ENCODE measurements around the gene TMEM150C.
"Not testable (repeated sequence)": the region's sequence is repeated elsewhere in the genome, so short reads cannot be mapped to it uniquely, and the experiment has no call there.

TMEM150C gene

DNA sequence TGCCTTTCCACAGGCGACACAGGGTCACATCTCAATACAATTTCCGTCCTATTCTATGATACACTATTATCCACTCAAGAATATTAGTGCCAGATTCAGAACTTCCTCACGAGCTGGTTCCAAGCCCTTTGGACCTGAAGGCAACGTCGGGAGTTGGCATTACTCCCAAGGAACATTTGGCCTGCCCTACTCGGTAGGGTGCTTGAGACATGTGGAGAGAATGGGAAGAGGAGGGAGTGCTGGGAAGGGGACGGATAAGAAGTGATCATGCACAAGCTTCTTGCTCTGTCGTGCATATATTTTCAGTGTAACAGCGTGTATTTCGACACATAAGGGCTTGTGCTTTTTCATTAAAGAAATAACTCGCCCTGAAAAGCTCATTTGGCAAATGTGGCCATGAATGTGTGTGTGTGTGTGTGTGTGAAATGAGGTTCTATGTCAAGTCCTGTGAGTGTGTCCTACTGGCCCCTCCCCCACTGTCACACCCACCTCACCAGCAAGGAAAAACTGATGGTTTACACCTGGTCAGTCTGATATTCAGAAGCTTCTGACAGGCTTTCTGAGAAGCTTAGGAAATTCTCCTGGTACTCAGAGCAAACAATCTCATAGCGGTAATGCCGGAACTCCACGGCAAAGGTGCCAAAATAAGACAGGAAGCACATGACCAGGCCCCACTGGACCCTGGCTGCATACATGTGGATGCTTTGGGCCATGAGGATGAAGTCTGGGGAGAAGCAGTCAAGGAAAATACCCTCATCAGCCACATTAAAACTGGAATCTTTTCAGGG lies 76.6 kb downstream of the TMEM150C start:
- DNase-seq (ENCODE audit: low read depth, low spot score), result no peak
- in situ Hi-C loops (cut with HindIII; ENCODE audit: low sequenced_read_pairs), result no loop called here
- no peak overlapping the region for H3K4me3 ChIP-seq (ENCODE audit: low read depth, low read length)
- TF ChIP-seq, protein P1, sequence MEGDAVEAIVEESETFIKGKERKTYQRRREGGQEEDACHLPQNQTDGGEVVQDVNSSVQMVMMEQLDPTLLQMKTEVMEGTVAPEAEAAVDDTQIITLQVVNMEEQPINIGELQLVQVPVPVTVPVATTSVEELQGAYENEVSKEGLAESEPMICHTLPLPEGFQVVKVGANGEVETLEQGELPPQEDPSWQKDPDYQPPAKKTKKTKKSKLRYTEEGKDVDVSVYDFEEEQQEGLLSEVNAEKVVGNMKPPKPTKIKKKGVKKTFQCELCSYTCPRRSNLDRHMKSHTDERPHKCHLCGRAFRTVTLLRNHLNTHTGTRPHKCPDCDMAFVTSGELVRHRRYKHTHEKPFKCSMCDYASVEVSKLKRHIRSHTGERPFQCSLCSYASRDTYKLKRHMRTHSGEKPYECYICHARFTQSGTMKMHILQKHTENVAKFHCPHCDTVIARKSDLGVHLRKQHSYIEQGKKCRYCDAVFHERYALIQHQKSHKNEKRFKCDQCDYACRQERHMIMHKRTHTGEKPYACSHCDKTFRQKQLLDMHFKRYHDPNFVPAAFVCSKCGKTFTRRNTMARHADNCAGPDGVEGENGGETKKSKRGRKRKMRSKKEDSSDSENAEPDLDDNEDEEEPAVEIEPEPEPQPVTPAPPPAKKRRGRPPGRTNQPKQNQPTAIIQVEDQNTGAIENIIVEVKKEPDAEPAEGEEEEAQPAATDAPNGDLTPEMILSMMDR (IDR thresholded peaks at IDR 0.05; ENCODE audit: low read depth, low read length), result no peak

DNA sequence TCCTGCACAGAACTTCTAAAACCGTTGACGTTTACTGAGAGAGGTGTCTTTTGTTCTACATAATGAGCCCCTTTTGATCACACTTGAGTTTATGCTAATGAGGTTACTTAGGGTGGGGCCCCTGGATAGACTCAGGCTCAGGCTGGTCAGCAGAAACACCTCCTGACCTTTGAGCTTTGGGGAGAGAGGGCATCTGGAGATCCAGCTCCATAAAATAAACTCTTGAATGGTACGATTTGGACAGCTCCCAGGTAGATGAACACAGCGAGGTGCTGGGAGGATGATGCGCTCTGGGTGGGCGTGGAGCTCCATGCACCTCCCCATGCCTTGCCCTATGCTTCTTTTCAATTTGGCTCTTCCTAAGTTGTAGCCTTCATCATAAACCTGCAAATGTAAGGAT lies 79.4 kb downstream of the TMEM150C start:
- in situ Hi-C loops (cut with HindIII; ENCODE audit: low sequenced_read_pairs), result no loop called here
- TF ChIP-seq, protein P1 (IDR thresholded peaks at IDR 0.05; ENCODE audit: low read depth, low read length), result no peak
- no peak overlapping the region for H3K4me3 ChIP-seq (ENCODE audit: low read depth, low read length)
- DNase-seq (ENCODE audit: low read depth, low spot score), result no peak

DNA sequence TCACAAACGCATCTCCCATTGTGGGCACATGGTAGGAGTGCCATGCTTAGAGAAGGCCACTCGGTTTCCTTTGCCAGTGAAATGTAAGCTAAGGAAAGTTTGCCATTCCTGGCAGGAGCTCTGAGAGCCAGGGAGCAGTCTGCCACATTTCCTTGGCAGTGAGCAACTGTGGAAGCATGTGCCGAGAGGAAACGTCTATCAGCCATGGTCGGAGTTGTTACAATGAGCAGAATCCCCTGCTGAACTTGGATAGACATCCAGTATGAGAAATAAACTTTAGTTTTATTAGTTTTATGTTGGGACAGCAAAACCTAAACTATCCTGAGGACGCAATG lies 80.3 kb downstream of the TMEM150C start:
- in situ Hi-C loops (cut with HindIII; ENCODE audit: low sequenced_read_pairs), result no loop called here
- H3K4me3 ChIP-seq (ENCODE audit: low read depth, low read length), result no peak overlapping the region
- TF ChIP-seq, protein P1 (IDR thresholded peaks at IDR 0.05; ENCODE audit: low read depth, low read length), result no peak
- DNase-seq (ENCODE audit: low read depth, low spot score), result no peak

DNA sequence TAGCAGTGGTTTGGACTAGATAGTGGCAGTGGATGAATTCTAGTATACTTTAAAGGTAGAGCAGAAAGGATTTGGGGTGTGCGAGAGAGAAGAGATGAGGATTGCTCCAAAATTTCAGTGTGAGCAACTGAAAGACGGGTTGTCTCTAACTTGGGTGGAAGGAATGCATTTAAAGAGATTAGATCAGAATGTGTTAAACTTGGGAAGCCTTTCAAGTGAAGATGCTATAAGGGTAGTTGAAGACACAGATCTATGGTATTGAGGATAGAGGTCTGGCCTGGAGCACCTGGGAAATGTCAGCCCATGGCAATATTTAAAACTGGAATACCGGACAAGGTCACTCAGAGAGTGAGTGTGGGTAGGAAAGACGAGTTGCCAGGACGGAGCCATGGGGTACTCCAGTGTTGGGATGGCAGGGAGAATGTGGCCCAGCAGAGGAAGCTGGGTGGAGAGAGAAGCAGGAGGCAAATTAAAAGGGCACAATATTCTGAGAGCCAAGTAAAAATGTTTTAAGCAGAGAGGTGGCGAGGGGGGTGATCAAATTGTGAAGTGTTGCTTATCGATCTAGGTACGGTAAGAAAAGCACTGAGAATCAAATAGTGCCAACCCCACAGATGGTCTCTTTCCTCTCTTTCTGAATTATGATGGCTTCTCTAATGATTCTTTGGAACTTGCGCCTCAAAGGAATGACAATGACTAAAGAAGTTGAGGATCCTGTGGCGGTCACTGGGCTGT lies 80.8 kb downstream of the TMEM150C start:
- TF ChIP-seq, protein P1 (IDR thresholded peaks at IDR 0.05; ENCODE audit: low read depth, low read length), result no peak
- in situ Hi-C loops (cut with HindIII; ENCODE audit: low sequenced_read_pairs), result no loop called here
- DNase-seq (ENCODE audit: low read depth, low spot score), result no peak
- H3K4me3 ChIP-seq (ENCODE audit: low read depth, low read length), result no peak overlapping the region

DNA sequence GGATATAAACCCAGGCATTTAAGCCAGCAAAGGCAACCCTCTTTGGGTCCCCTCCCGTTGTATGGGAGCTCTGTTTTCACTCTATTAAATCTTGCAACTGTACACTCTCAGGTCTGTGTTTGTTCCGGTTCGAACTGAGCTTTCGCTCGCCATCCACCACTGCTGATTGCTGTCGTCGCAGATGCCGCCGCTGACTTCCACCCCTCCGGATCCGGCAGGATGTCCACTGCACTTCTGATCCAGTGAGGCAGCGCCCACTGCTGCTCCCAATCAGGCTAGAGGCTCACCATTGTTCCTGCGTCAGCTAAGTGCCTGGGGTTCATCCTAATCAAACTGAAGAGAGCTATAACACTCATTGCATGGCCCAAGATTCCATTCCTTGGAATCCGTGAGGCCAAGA lies 82.2 kb downstream of the TMEM150C start:
- TF ChIP-seq, protein P1 (IDR thresholded peaks at IDR 0.05; ENCODE audit: low read depth, low read length), result no peak
- in situ Hi-C loops (cut with HindIII; ENCODE audit: low sequenced_read_pairs), result no loop called here
- no peak overlapping the region for H3K4me3 ChIP-seq (ENCODE audit: low read depth, low read length)

DNA sequence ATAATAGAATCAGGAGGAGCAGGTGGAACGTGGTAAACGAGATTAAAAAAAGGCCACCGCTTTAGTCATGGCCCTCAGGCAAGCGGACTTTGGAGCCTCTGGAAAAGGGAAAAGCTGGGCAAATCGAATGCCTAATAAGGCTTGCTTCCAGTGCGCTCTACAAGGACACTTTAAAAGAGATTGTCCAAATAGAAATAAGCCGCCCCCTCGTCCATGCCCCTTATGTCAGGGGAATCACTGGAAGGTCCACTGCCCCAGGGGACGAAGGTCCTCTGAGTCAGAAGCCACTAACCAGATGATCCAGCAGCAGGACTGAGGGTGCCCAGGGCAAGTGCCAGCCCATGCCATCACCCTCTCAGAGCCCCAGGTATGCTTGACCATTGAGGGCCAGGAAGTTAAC lies 84.3 kb downstream of the TMEM150C start:
- H3K4me3 ChIP-seq (ENCODE audit: low read depth, low read length); in situ Hi-C loops (cut with HindIII; ENCODE audit: low sequenced_read_pairs); DNase-seq (ENCODE audit: low read depth, low spot score): not testable (repeated sequence)

More for the DNA sequence above, 82.2 kb downstream of the TMEM150C start:
- DNase-seq (ENCODE audit: low read depth, low spot score), result no peak

DNA sequence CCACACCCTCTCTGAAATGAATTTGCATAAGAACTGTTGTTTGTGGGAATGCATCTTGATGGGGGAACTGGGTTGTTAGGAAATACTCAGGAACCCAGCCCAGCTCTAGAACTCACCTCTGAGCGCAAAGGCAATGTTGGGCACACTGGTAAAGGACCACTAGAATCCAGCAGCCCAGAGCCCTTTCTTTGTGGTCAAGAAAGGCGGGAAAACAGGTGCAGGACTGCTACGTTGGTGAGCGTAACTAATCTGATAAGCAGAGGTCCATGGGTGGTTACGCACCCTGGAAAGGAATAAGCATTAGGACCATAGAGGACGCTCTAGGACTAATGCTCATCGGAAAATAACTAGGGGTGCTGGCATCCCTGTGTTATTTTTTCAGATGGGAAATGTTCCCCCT lies 85.9 kb downstream of the TMEM150C start:
- in situ Hi-C loops (cut with HindIII; ENCODE audit: low sequenced_read_pairs); H3K4me3 ChIP-seq (ENCODE audit: low read depth, low read length); DNase-seq (ENCODE audit: low read depth, low spot score): not testable (repeated sequence)

Measured in astrocyte of the spinal cord (primary cell).